GM12865 (cell line): ENCODE results near the gene TET1.
A peak's percentile ranks its signal among the peaks of the same experiment; 100 is the strongest.

Experiments
- DNase-seq: peaks from one replicate; pipeline ENCODE4 v3.0.0; 2010; ENCODE audit warnings: low read depth
- H3K4me3 ChIP-seq: 2 replicates; pipeline ENCODE4 v1.5.1; 2011; ENCODE audit warnings: mild to moderate bottlenecking, low read depth, low read length, control low read depth
- CTCF ChIP-seq: IDR thresholded peaks from 2 replicates; pipeline ENCODE4 v1.5.1; 2011; ENCODE audit warnings: low read length, control low read depth, low read depth, inconsistent platforms; ENCODE audit not compliant: insufficient read depth; ENCODE audit errors: missing control alignments

TET1 gene

GRCh38 chr10:68717435-68717834 lies 157.3 kb downstream of the TET1 start:
- no peak for TF ChIP-seq CTCF
- no peak overlapping the region for H3K4me3 ChIP-seq
- DNase-seq: no peak

GRCh38 chr10:68720793-68721672 lies 160.9 kb downstream of the TET1 start, which contains the start of gene CCAR1:
Gene CCAR1 (plus strand): TSS chr10:68721239. CDS start chr10:68722505, 1,266 bp downstream.
- H3K4me3 ChIP-seq: peak within 1 kb of the TSS; percentile 83
- DNase-seq: peak; percentile 99
- no peak for TF ChIP-seq CTCF

- peak; percentile 8 for DNase-seq
- H3K4me3 ChIP-seq: peak overlapping the region; percentile 83
- no peak for TF ChIP-seq CTCF
Observed at GRCh38 chr10:68721673-68722335, 161.7 kb downstream of the TET1 start.

- no peak for DNase-seq
- no peak for TF ChIP-seq CTCF
- no peak overlapping the region for H3K4me3 ChIP-seq
Observed at GRCh38 chr10:68725016-68725415, 164.9 kb downstream of the TET1 start.

GRCh38 chr10:68727146-68727545 lies 167.0 kb downstream of the TET1 start:
- DNase-seq: no peak
- H3K4me3 ChIP-seq: no peak overlapping the region
- TF ChIP-seq CTCF: no peak

GRCh38 chr10:68732651-68733050 lies 172.5 kb downstream of the TET1 start:
- H3K4me3 ChIP-seq: no peak overlapping the region
- no peak for DNase-seq
- TF ChIP-seq CTCF: no peak
